HG02588 (cell line): ENCODE data around the gene C11orf91.
"Not testable (repeated sequence)": the region's sequence is repeated elsewhere in the genome, so short reads cannot be mapped to it uniquely, and the experiment has no call there.

Source experiments
- ATAC-seq: cut with Tn5 transposase; IDR thresholded peaks from one replicate; pipeline ENCODE4 v1.9.1; 2021; ENCODE audit warnings: mild to moderate bottlenecking, moderate library complexity; ENCODE audit not compliant: unreplicated experiment

Gene C11orf91

GRCh38 chr11:33721984-33722383, 21.4 kb upstream of the C11orf91 start:
- ATAC-seq, result no peak

GRCh38 chr11:33721426-33721825, 20.8 kb upstream of the C11orf91 start:
- ATAC-seq, result no peak

DNA sequence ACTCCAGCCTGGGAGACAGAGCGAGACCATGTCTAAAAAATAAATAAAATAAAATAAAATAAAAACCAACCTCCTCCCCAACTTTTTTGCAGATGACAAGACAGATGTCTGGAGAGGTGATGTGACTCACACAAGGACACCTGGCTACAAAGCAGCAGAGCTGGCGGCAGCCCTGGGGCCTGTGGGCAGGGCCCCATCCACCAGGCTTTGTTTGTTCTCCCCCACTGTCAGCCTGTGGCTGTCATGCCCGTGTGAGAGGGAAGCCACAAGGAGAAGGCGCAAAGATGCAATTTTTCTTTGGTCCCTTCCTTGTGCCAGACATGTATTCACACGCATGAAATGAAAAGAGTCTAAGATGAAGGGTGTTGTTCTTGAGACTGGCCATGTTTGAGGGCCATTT, 19.0 kb upstream of the C11orf91 start:
- no peak for ATAC-seq

- no peak for ATAC-seq
Observed at GRCh38 chr11:33718440-33718839, 17.8 kb upstream of the C11orf91 start.

DNA sequence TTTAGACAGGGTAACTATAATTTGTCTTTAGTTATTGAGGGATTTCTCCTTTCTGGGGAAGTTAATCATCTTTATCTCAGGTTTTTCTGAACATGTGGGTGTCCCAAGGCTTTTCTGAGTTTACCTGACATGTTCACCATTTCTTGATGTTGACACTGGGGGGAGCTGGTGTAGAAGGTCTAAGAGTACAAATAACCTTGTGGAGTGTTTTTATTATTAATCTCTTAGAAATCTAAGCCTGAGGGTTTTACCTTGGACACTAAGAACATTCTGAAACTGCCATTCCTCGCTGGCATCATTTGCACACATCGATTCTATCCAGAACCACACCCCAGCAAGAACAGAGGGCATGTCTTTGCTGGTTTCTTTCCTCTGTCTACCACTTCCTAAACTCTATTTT, 15.6 kb upstream of the C11orf91 start:
- ATAC-seq, result no peak

- ATAC-seq, result no peak
Observed at GRCh38 chr11:33713856-33714398, 13.3 kb upstream of the C11orf91 start.

DNA sequence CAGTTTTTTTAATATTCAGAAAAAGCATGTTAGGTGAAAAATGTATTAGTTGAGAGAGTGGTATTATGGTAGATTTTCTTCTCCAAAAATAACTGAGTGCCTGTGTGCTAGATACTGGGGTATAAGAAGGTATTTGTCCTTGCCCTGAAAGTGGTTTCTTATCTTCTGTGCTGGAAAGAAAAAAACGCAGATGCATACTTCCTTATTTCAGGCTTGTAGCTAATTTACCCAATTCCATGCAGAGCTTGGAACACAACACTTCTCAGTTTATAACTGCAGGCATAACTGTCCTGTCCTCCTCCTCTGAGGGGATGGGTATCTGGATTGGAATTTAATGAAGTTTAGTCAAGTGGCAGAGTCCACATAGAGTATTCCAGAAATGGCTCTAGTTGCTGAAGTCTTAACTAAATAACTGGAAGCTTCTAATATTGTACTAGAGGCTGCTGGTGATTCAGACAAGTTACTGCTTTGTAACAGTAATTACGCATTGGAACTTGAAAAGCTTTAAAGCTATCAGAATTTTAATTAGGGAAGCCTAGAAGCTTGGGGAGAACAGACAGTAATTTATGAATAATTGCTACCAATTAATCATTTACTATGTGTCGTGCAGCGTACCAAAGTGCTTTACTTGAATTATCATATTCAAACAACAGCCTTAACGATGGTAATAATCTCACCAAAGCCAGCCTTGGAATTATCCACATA, 12.7 kb upstream of the C11orf91 start:
- ATAC-seq, result no peak

GRCh38 chr11:33712436-33712835, 11.8 kb upstream of the C11orf91 start:
- no peak for ATAC-seq

DNA sequence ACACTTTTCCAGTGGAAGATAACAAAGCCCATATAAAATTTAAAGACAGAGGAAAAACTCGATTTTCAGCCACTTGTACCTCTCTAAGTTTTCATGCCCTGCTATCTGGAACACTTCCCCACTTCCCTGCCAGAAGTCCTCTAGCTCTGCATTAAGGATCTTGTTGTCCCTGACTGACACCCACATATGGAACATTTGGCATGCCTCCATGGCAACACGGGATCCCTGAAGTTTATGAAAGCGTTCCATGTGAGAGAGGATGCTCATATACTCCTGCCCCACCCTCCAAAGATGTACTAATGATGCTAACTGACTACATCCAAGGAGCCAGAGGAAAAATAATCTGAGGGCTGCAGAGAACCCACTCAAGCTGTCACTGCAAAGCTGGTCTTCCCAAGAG, 8.8 kb upstream of the C11orf91 start:
- no peak for ATAC-seq

DNA sequence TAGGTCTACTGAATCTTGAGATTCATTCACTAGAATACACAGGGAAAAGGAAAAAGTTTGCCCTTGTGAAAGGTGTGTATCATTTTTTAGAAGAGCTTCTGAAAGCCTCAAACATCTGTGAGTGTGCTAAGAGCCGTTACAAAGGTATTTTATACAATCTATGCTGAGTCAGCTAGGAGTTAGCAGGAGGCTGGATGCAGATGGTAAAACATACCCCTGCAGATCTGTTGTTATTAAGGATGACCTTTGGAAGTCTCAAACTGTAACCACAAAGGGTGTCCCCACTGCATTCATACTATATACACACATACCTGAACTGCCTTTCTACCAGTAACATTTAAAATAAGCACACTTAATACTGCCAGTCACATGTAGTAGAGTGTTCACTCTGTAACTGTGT, 8.4 kb upstream of the C11orf91 start:
- no peak for ATAC-seq

DNA sequence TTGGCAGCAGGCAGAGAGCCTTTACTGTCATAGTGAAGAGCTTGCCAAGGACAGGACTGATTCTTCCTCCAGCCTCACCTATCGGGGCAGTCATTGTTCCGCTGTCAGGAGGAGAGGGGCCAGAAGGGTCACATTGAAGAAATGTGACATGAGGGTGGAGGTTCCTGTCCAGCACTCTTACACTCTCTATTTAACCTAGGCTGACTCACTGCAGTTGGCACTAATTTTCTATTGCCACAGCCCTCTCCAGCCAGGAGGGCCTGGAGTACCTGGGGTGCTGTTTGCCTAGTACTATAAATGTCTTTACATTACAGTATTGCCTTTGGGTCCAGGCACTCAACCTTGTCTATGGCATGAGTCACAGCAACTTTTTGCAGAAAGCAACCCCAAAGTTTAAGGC, 7.2 kb upstream of the C11orf91 start:
- ATAC-seq, result not testable (repeated sequence)

DNA sequence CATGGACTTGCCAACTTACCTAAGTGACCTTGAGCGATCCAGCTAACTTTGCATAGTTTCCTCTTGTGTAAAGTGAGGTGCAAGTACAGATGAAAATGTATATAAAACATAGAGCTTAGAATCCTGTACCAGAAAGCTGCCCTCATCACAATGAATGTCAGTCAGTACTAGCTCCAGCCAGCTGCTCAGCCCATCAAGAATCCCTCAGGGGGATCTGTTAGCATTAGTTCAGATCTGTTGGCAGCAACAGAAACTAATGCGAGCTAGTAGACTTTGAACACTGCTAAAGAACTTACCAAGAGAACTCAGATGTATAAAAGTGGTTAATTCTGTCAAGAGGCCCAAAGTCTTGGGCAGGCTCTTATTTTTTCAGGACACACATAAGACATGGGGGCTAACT, 6.3 kb upstream of the C11orf91 start:
- ATAC-seq, result no peak

DNA sequence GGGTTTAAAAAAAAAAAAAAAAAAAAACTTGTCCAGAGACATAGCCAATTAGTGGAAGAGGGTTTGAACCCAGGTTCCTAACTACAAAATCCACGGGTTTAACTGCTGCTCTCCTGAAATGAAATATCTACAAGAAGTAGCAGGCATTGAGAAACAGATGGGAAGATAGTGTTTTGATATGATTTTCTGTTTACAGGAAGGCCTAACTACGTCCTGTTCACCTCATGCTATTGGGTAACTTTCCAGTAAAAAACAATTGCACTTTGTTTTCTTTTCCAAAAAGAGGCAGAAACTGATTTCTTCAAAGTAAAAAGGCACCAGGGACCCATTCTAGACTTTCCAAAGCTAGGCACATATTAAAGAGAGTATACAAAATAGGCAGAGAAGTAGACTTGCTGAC, 5.9 kb upstream of the C11orf91 start:
- no peak for ATAC-seq

GRCh38 chr11:33704240-33705002, 3.8 kb upstream of the C11orf91 start:
- no peak for ATAC-seq

DNA sequence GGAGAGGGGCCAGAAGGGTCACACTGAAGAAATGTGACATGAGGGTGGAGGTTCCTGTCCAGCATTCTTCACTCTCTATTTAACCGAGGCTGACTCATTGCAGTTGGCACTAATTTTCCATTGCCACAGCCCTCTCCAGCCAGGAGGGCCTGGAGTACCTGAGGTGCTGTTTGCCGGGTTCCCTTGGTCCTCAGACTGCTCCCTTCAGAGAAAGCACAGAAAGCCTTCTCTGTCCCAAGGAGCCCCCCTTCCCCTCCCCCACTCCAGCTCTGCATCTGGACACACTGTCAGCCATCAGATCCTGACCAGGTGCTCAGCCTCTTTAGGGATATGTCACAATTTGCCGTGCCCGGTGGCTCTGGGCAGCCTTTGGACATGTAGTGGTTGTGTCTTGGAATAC, 3.2 kb upstream of the C11orf91 start:
- ATAC-seq, result no peak

DNA sequence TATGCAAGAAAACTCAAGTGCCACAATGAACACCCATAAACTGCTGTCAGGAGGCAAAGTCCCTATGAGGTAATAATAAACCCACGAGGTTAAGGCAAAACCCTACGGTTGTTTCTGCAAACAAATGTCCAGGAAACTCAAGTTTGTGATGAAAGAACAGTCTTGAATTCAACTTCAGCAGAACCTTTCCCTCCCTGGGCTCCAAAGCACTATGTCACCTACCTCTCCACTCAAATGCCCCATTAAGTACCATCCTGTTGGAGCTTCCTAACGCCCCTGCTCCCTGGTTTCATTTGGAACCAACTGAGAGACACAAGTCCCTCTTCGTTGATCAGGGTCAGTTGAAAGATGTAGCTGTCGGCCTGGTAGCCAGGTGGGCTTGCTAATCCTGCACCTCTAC, 2.6 kb upstream of the C11orf91 start:
- no peak for ATAC-seq

- ATAC-seq, result no peak
Observed at GRCh38 chr11:33701302-33702230, 940 bp upstream of the C11orf91 start.

GRCh38 chr11:33700063-33700501, 544 bp downstream of the C11orf91 start:
- no peak for ATAC-seq

- ATAC-seq, result no peak
Observed at GRCh38 chr11:33699515-33700062, 1.0 kb downstream of the C11orf91 start.

GRCh38 chr11:33698921-33699320, 1.7 kb downstream of the C11orf91 start:
- ATAC-seq, result no peak

- no peak for ATAC-seq
Observed at GRCh38 chr11:33697997-33698396, 2.6 kb downstream of the C11orf91 start.
